Panc1 (cell line): ENCODE results near the gene PPP4R1. TPM values are rescaled to one million over a fixed set of nuclear protein-coding genes. Genes with fewer than 3 reads are reported as not detected.

Source experiments
- ATAC-seq: fragments of 200-7000 bp; cut with Tn5 transposase; 2 replicates; pipeline ENCODE4 v1.9.1; 2020; ENCODE audit warnings: mild to moderate bottlenecking, moderate library complexity
- BruUV-seq: library from RNA; stranded (reverse); fragments of 400-500 nt; replicated peaks from 2 replicates; lab custom pipeline; 2021; lab: Mats Ljungman, UMichigan
- CTCF ChIA-PET: fragments of 300-600 bp; sonication (Branson Sonifier 250); formaldehyde crosslinking; loops from one replicate; lab custom pipeline; 2022; ENCODE audit warnings: antibody characterized with exemption; lab: Charles Lee
- POLR2A ChIA-PET: fragments of 300-600 bp; sonication (Branson Sonifier 250); formaldehyde crosslinking; loops from one replicate; lab custom pipeline; 2022; ENCODE audit warnings: antibody characterized with exemption; lab: Charles Lee
- DNase-seq: peaks from one replicate; pipeline ENCODE4 v3.0.0-alpha.2; 2010; ENCODE audit warnings: low read depth, low spot score
- H3K27ac ChIP-seq: 2 replicates; pipeline ENCODE4 v1.5.1; 2011; ENCODE audit warnings: mild to moderate bottlenecking, low read length, inconsistent platforms
- H3K27me3 ChIP-seq: fragments of 200-500 bp; sonication (Bioruptor generic); 2 replicates; pipeline ENCODE4 v1.6.0; 2014; ENCODE audit warnings: low read length, inconsistent platforms; ENCODE audit not compliant: control insufficient read depth, insufficient read depth
- H3K36me3 ChIP-seq: fragments of 200-500 bp; sonication (Bioruptor generic); 2 replicates; pipeline ENCODE4 v1.5.1; 2014; ENCODE audit warnings: inconsistent platforms, mild to moderate bottlenecking, low read length, moderate library complexity; ENCODE audit not compliant: control insufficient read depth, insufficient read depth
- H3K4me1 ChIP-seq: 2 replicates; pipeline ENCODE4 v1.5.1; 2011; ENCODE audit warnings: inconsistent platforms, mild to moderate bottlenecking, low read length, moderate library complexity; ENCODE audit not compliant: control insufficient read depth, insufficient read depth
- H3K4me3 ChIP-seq, 2 experiments: 2 replicates each; pipeline ENCODE4 v1.5.1; 2011 to 2012; ENCODE audit warnings: low read depth in 2 of 2, low read length in 2 of 2, mild to moderate bottlenecking in 2 of 2, inconsistent platforms in 1 of 2, moderate library complexity in 1 of 2
- H3K9me3 ChIP-seq: fragments of 200-500 bp; sonication (Bioruptor generic); 2 replicates; pipeline ENCODE4 v1.5.1; 2014; ENCODE audit warnings: low read depth, mild to moderate bottlenecking, inconsistent platforms, low read length, moderate library complexity; ENCODE audit not compliant: control insufficient read depth, insufficient read depth
- POLR2AphosphoS5 ChIP-seq: IDR thresholded peaks from 2 replicates; pipeline ENCODE4 v1.6.1; 2012; ENCODE audit warnings: mild to moderate bottlenecking, low read depth, low read length, moderate library complexity
- SIN3A ChIP-seq: IDR thresholded peaks from 2 replicates; pipeline ENCODE4 v1.6.1; 2012; ENCODE audit warnings: low read depth, mild to moderate bottlenecking, low read length, moderate library complexity, borderline replicate concordance; ENCODE audit not compliant: insufficient read depth
- TCF7L2 ChIP-seq: IDR thresholded peaks from 2 replicates; pipeline ENCODE4 v1.6.1; 2011; ENCODE audit warnings: mild to moderate bottlenecking, low read depth, low read length, inconsistent platforms
- in situ Hi-C: cut with HindIII; loops from 2 replicates; pipeline ENCODE4 v1.10.0; 2016; ENCODE audit warnings: low sequenced_read_pairs, low pct_unique_long_range_greater_than_20kb
- intact Hi-C: fragments of 100-400 bp; cut with micrococcal nuclease; formaldehyde crosslinking; loops from one replicate; pipeline ENCODE4 v1.10.0; 2022; ENCODE audit not compliant: unreplicated experiment
- total RNA-seq: library from RNA; stranded (reverse); gene quantifications from one replicate; pipeline ENCODE4 v1.2.1, GENCODE V29; 2021; ENCODE audit not compliant: unreplicated experiment
- TF ChIP-seq, protein P1 (sequence below): fragments of 450-650 bp; IDR thresholded peaks from 2 replicates; pipeline ENCODE4 v1.5.1; 2017; ENCODE audit warnings: mild to moderate bottlenecking
- TF ChIP-seq, protein P2 (sequence below), 2 experiments: IDR thresholded peaks; 2 replicates each; pipeline ENCODE4 v1.6.1; 2011 to 2012; ENCODE audit warnings: low read depth in 2 of 2, control low read depth in 1 of 2, low read length in 1 of 2, mild to moderate bottlenecking in 1 of 2, moderate library complexity in 1 of 2; ENCODE audit not compliant: insufficient read depth in 1 of 2

PPP4R1 gene
- total RNA-seq, 1 experiment from 2014 or later = 80.6 TPM

DNA sequence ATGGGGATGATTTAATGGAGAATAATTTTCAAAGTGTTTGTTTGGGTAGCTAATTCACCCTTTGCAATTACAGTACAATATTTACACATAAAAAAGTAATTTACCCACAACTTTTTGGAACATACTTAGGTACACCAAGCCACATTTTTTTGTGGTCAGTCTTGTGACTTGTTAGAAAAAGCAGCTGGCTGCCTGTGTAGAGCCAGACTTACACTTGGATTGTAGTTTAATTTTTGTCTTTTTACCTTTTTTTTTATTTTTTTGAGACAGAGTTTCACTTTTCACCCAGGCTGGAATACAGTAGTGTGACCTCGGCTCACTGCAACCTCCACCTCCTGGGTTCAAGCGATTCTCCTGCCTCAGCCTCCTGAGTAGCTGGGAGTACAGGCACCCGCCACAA is 93.7 kb downstream of the PPP4R1 start:
- CTCF ChIA-PET = no interaction called here
- no peak overlapping the region for H3K27ac ChIP-seq
- peaks cover 3% of the 10 kb centered on the region; the same call in 1 of the 2 replicates for H3K36me3 ChIP-seq
- TF ChIP-seq POLR2AphosphoS5 = no peak
- no peak for TF ChIP-seq SIN3A
- TF ChIP-seq, protein P1, sequence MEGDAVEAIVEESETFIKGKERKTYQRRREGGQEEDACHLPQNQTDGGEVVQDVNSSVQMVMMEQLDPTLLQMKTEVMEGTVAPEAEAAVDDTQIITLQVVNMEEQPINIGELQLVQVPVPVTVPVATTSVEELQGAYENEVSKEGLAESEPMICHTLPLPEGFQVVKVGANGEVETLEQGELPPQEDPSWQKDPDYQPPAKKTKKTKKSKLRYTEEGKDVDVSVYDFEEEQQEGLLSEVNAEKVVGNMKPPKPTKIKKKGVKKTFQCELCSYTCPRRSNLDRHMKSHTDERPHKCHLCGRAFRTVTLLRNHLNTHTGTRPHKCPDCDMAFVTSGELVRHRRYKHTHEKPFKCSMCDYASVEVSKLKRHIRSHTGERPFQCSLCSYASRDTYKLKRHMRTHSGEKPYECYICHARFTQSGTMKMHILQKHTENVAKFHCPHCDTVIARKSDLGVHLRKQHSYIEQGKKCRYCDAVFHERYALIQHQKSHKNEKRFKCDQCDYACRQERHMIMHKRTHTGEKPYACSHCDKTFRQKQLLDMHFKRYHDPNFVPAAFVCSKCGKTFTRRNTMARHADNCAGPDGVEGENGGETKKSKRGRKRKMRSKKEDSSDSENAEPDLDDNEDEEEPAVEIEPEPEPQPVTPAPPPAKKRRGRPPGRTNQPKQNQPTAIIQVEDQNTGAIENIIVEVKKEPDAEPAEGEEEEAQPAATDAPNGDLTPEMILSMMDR = no peak
- TF ChIP-seq, protein P2, sequence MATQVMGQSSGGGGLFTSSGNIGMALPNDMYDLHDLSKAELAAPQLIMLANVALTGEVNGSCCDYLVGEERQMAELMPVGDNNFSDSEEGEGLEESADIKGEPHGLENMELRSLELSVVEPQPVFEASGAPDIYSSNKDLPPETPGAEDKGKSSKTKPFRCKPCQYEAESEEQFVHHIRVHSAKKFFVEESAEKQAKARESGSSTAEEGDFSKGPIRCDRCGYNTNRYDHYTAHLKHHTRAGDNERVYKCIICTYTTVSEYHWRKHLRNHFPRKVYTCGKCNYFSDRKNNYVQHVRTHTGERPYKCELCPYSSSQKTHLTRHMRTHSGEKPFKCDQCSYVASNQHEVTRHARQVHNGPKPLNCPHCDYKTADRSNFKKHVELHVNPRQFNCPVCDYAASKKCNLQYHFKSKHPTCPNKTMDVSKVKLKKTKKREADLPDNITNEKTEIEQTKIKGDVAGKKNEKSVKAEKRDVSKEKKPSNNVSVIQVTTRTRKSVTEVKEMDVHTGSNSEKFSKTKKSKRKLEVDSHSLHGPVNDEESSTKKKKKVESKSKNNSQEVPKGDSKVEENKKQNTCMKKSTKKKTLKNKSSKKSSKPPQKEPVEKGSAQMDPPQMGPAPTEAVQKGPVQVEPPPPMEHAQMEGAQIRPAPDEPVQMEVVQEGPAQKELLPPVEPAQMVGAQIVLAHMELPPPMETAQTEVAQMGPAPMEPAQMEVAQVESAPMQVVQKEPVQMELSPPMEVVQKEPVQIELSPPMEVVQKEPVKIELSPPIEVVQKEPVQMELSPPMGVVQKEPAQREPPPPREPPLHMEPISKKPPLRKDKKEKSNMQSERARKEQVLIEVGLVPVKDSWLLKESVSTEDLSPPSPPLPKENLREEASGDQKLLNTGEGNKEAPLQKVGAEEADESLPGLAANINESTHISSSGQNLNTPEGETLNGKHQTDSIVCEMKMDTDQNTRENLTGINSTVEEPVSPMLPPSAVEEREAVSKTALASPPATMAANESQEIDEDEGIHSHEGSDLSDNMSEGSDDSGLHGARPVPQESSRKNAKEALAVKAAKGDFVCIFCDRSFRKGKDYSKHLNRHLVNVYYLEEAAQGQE (IDR thresholded peaks at IDR 0.05; ENCODE audit: insufficient read depth in 1 of 2, low read depth in 2 of 2, low read length in 1 of 2) = no peak
- no peak for TF ChIP-seq TCF7L2
- in situ Hi-C loops = no loop called here
- no peaks in the 10 kb centered on the region for H3K9me3 ChIP-seq
- H3K4me3 ChIP-seq = no peak overlapping the region
- DNase-seq (no peak), ATAC-seq (no peak)
- H3K27me3 ChIP-seq = no peaks in the 10 kb centered on the region
- no peaks in the 10 kb centered on the region; the same call in 1 of the 2 replicates for H3K4me1 ChIP-seq
- POLR2A ChIA-PET = interaction anchor here (0.5 kb wide), 1 partner anchor 103 kb away, joined by 3 read pairs; no protein-coding TSS in a partner anchor
- no TSS peak for BruUV-seq
- intact Hi-C loops = no loop called here

DNA sequence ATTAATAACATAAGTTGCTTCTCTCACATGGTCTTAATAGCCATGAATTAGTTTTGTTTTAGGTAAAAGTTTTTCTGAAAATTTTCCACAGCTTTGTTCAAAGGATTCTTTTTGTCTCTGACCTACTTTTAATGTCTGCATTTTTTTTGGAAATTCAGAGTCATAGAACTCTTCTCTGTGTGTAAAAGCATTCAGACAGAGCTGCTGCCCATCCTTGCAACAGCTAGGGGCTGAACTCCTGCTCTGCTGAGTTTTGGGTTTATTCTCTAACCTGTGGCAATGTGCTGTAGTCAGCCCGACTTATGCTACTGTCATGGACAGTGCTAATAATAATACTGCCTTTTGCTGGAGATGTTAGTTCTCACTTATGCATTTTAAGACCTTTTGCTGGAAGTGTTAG is 95.0 kb downstream of the PPP4R1 start:
- in situ Hi-C loops = no loop called here
- intact Hi-C loops = loop anchor here (10.0 kb wide), 1 partner anchor 155 kb away; no protein-coding TSS in a partner anchor

More for the DNA sequence above, 95.0 kb downstream of the PPP4R1 start:
- DNase-seq (no peak), ATAC-seq (no peak)
- no peaks in the 10 kb centered on the region for H3K9me3 ChIP-seq
- BruUV-seq = no TSS peak
- H3K27ac ChIP-seq = no peak overlapping the region
- CTCF ChIA-PET = no interaction called here
- H3K27me3 ChIP-seq = no peaks in the 10 kb centered on the region
- POLR2A ChIA-PET = no interaction called here
- peaks cover under 1% of the 10 kb centered on the region for H3K4me1 ChIP-seq
- no peak overlapping the region for H3K4me3 ChIP-seq
- TF ChIP-seq, protein P2 (IDR thresholded peaks at IDR 0.05; ENCODE audit: insufficient read depth in 1 of 2, low read depth in 2 of 2, low read length in 1 of 2) = no peak
- TF ChIP-seq, protein P1 = no peak
- TF ChIP-seq SIN3A (no peak), POLR2AphosphoS5 (no peak), TCF7L2 (no peak)
- H3K36me3 ChIP-seq = peaks cover 3% of the 10 kb centered on the region; the same call in 1 of the 2 replicates
